Activated T-cell treated with anti-CD3 and anti-CD28 coated beads for 48 hours (primary cell): Measurements from ENCODE around the gene ULK4.

ENCODE experiments used
- DNase-seq: peaks from one replicate; pipeline ENCODE4 v3.0.0-alpha.2; 2020; ENCODE audit warnings: low read depth

Gene ULK4

GRCh38 chr3:41640076-41640475, 321.8 kb downstream of the ULK4 start:
- DNase-seq: no peak

GRCh38 chr3:41638381-41638780, 323.5 kb downstream of the ULK4 start:
- no peak for DNase-seq

- DNase-seq: no peak
Measured at GRCh38 chr3:41632700-41633099, 329.2 kb downstream of the ULK4 start.

GRCh38 chr3:41630708-41631107, 331.2 kb downstream of the ULK4 start:
- no peak for DNase-seq

GRCh38 chr3:41629986-41630385, 331.9 kb downstream of the ULK4 start:
- DNase-seq: no peak

- DNase-seq: no peak
Measured at GRCh38 chr3:41629072-41629471, 332.8 kb downstream of the ULK4 start.

GRCh38 chr3:41627477-41628087, 334.3 kb downstream of the ULK4 start:
- no peak for DNase-seq

- DNase-seq: no peak
Measured at GRCh38 chr3:41612853-41613252, 349.1 kb downstream of the ULK4 start.

- no peak for DNase-seq
Measured at GRCh38 chr3:41611008-41611407, 350.9 kb downstream of the ULK4 start.

- DNase-seq: no peak
Measured at GRCh38 chr3:41608347-41608746, 353.6 kb downstream of the ULK4 start.

GRCh38 chr3:41603807-41604206, 358.1 kb downstream of the ULK4 start:
- no peak for DNase-seq

- no peak for DNase-seq
Measured at GRCh38 chr3:41602121-41602520, 359.8 kb downstream of the ULK4 start.

- no peak for DNase-seq
Measured at GRCh38 chr3:41601404-41601987, 360.4 kb downstream of the ULK4 start.

- DNase-seq: no peak
Measured at GRCh38 chr3:41600616-41601015, 361.3 kb downstream of the ULK4 start.

GRCh38 chr3:41599127-41599484, 362.8 kb downstream of the ULK4 start:
- DNase-seq: no peak

GRCh38 chr3:41598402-41599126, 363.3 kb downstream of the ULK4 start:
- no peak for DNase-seq

GRCh38 chr3:41593774-41594173, 368.1 kb downstream of the ULK4 start:
- DNase-seq: no peak

GRCh38 chr3:41592753-41593510, 369.0 kb downstream of the ULK4 start:
- no peak for DNase-seq

- no peak for DNase-seq
Measured at GRCh38 chr3:41583014-41583413, 378.9 kb downstream of the ULK4 start.

- no peak for DNase-seq
Measured at GRCh38 chr3:41581700-41582099, 380.2 kb downstream of the ULK4 start.

- DNase-seq: no peak
Measured at GRCh38 chr3:41580274-41580959, 381.5 kb downstream of the ULK4 start.

- no peak for DNase-seq
Measured at GRCh38 chr3:41579861-41580260, 382.0 kb downstream of the ULK4 start.
